Common myeloid progenitor, CD34-positive (primary cell): ENCODE results near the gene GRK5.

Source experiments
- CTCF ChIA-PET: fragments of 350-600 bp; sonication (Branson Sonifier 250); formaldehyde crosslinking; loops from one replicate; lab custom pipeline; 2021; ENCODE audit warnings: antibody characterized with exemption; lab: Charles Lee
- POLR2A ChIA-PET: fragments of 350-600 bp; sonication (Branson Sonifier 250); formaldehyde crosslinking; loops from one replicate; lab custom pipeline; 2021; ENCODE audit warnings: antibody characterized with exemption; lab: Charles Lee
- DNase-seq, 3 donors: peaks; one replicate each; pipeline versions ENCODE4 v3.0.0 to v3.0.0-alpha.2; 2013
- H3K27ac ChIP-seq, 2 experiments: 1 replicate in 1 of 2; 2 replicates in 1 of 2; pipeline ENCODE4 v1.7.0; 2013; ENCODE audit warnings: inconsistent platforms in 2 of 2, low read length in 2 of 2, mild to moderate bottlenecking in 2 of 2, low read depth in 1 of 2, moderate library complexity in 1 of 2; ENCODE audit not compliant: severe bottlenecking in 2 of 2, insufficient read depth in 1 of 2, poor library complexity in 1 of 2
- H3K27me3 ChIP-seq, 5 experiments: replicated peaks in 2 of 5; 1 replicate in 3 of 5; 2 replicates in 2 of 5; pipeline versions ENCODE4 v1.6.1 to v1.7.0; 2013; ENCODE audit warnings: low read length in 4 of 5, mild to moderate bottlenecking in 2 of 5, moderate library complexity in 2 of 5, inconsistent platforms in 1 of 5; ENCODE audit not compliant: insufficient read depth in 5 of 5, control insufficient read depth in 4 of 5
- H3K36me3 ChIP-seq, 4 experiments: 1 replicate in 2 of 4; 2 replicates in 2 of 4; pipeline versions ENCODE4 v1.6.1 to v1.7.0; 2013; ENCODE audit warnings: low read length in 3 of 4, control low read depth in 1 of 4, mild to moderate bottlenecking in 1 of 4; ENCODE audit not compliant: control insufficient read depth in 4 of 4, insufficient read depth in 4 of 4
- H3K4me1 ChIP-seq, 4 experiments: 1 replicate in 3 of 4; 2 replicates in 1 of 4; pipeline versions ENCODE4 v1.6.1 to v1.7.1; 2013; ENCODE audit warnings: low read length in 3 of 4, mild to moderate bottlenecking in 3 of 4, control low read depth in 1 of 4, inconsistent platforms in 1 of 4, moderate library complexity in 1 of 4; ENCODE audit not compliant: control insufficient read depth in 4 of 4, insufficient read depth in 4 of 4; ENCODE audit errors: control extremely low read depth in 1 of 4
- H3K4me3 ChIP-seq, 7 experiments: 1 replicate in 4 of 7; 2 replicates in 3 of 7; pipeline versions ENCODE4 v1.5.1 to v1.7.0; 2013; ENCODE audit warnings: mild to moderate bottlenecking in 7 of 7, low read length in 6 of 7, moderate library complexity in 6 of 7, inconsistent platforms in 2 of 7, low read depth in 2 of 7, control low read depth in 1 of 7; ENCODE audit not compliant: insufficient read depth in 4 of 7, control insufficient read depth in 1 of 7; ENCODE audit errors: extremely low read depth in 1 of 7
- H3K9me3 ChIP-seq, 5 experiments: 1 replicate in 4 of 5; 2 replicates in 1 of 5; pipeline versions ENCODE4 v1.6.1 to v1.7.1; 2013; ENCODE audit warnings: low read length in 4 of 5, mild to moderate bottlenecking in 2 of 5, inconsistent platforms in 1 of 5, low read depth in 1 of 5, moderate library complexity in 1 of 5; ENCODE audit not compliant: control insufficient read depth in 4 of 5, insufficient read depth in 2 of 5; ENCODE audit errors: control extremely low read depth in 1 of 5
- WGBS: methylation state at CpG from one replicate; pipeline ENCODE4 v1.1.5; 2013; ENCODE audit not compliant: insufficient coverage; 5-methylcytosine and 5-hydroxymethylcytosine counted together

GRK5 gene

DNA sequence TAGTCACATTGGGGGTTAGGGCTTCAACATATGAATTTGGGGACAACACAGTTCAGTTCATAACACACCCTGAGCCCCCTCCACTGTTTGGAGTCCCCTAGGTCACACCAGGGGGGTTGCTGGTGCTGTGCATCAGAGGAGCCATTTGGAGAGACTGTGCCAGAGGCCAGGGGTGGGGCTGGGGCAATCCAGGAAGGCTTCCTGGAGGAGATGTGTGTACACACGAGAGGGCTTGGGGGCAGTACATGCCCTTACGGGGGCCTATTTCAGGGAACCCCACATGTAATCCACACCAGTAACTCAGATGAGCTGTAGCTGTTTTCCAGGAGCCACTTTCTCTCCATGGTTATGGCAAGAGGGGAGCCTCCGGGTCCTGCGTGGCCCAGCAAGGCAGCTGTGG lies 151.7 kb downstream of the GRK5 start:
- no peak for DNase-seq
- Histone ChIP-seq H3K9me3 (peaks cover 4 to 12% (median 9%) of the 10 kb centered on the region in 5 experiments), H3K27ac (no peak overlapping the region), H3K36me3 (peaks cover 0 to 2% (median 0%) of the 10 kb centered on the region in 4 experiments), H3K4me3 (no peak overlapping the region), H3K27me3 (no peaks in the 10 kb centered on the region), H3K4me1 (no peaks in the 10 kb centered on the region)
- 96% methylated on average over 4 of the region's 4 CpGs for WGBS
- ChIA-PET POLR2A (no interaction called here), CTCF (interaction anchor here (0.7 kb wide), 1 partner anchor 17 kb away, joined by 3 read pairs; no protein-coding TSS in a partner anchor)

DNA sequence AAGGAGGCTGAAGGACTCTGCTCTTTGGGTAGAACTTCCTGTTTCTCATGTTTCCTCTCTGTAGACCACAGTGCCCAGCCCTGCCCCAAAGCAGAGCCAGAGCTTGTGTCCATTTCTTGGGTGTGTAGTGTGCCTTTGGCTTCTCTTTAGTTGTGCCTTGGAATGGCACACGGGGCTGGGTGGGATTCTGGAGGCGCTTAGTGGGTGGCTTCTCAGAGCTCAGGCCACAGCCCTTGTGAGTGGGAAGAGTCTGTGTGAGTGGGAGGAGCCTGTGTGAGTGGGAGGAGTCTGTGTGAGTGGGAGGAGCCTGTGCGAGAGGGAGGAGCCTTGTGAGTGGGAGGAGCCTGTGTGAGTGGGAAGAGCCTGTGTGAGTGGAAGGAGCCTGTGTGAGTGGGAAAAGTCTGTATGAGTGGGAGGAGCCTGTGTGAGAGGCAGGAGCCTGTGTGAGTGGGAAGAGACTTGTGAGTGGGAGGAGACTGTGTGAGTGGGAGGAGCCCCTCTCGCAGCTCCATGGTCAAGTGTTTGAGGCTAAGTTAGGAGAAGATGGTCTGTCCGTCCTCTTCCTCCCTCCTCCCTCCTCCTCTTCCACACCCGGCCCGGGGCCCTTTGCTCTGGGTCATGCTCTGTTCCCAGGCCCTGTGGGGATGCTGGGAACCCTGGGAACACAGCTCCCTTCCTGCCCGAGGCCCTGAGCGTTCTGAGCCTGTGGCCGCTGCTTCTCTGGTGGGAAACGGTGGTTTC lies 153.0 kb downstream of the GRK5 start:
- CTCF ChIA-PET: interaction anchor here (0.8 to 1.3 kb wide), 3 partner anchors 11 to 30 kb away, joined by 3 read pairs; no protein-coding TSS in a partner anchor
- peak; percentile 18 to 31 (median 26) for DNase-seq

DNA sequence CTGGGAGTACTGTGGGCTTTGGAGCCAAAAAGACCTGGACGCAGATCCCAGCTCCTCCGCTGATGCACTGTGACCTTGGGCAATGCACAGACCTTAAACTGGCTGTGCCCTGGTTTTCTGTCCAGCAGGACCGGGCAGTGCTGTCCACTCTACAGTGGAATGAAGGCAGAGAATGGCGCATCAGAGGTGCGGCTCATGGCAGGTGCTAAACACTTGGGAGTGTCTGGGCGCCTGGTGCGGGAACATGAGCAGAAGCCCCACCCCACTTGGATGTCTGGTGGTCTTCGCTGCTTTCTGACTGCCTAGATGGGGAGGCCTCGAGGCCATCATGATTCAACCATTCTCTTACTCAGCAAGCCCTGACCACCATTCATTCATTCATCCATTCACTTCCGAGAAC lies 153.7 kb downstream of the GRK5 start:
- Histone ChIP-seq H3K4me1 (no peaks in the 10 kb centered on the region), H3K27ac (no peak overlapping the region), H3K27me3 (peaks cover 0 to 1% (median 0%) of the 10 kb centered on the region in 5 experiments), H3K4me3 (no peak overlapping the region), H3K9me3 (peaks cover 2 to 9% (median 6%) of the 10 kb centered on the region in 5 experiments), H3K36me3 (peaks cover 0 to 2% (median 0%) of the 10 kb centered on the region in 4 experiments)
- ChIA-PET CTCF (interaction anchor here (1.0 to 1.3 kb wide), 2 partner anchors 21 to 30 kb away, joined by 3 read pairs; no protein-coding TSS in a partner anchor), POLR2A (no interaction called here)
- no peak for DNase-seq
- WGBS: 99% methylated on average over 9 of the region's 10 CpGs

More for the DNA sequence above, 153.0 kb downstream of the GRK5 start:
- peaks cover 4 to 12% (median 9%) of the 10 kb centered on the region in 5 experiments for H3K9me3 ChIP-seq
- POLR2A ChIA-PET: no interaction called here
- no peaks in the 10 kb centered on the region for H3K4me1 ChIP-seq
- H3K4me3 ChIP-seq: no peak overlapping the region
- no peaks in the 10 kb centered on the region for H3K27me3 ChIP-seq
- no peak overlapping the region for H3K27ac ChIP-seq
- 92% methylated on average over 7 of the region's 11 CpGs for WGBS
- peaks cover 0 to 2% (median 0%) of the 10 kb centered on the region in 4 experiments for H3K36me3 ChIP-seq

DNA sequence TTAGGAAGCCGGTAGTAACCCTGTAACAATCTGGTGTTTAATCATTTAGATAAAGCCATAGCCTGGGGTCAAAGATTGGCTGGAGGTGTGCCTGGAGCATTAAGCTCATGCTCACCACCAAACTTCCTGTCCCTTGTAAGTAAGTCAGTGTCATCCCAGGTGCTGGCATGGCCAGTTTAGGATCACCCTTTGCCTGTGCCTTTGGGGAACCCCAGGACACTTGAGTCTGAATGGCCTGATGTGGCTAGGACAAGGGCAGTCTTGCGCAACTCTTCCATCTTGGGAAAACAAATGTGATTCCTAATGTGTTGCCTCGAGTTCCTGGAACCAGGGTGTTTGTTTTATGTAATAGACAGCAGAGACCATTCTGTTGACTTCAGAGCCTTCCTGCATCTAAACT lies 154.8 kb downstream of the GRK5 start:
- H3K27me3 ChIP-seq: peaks cover 0 to 3% (median 1%) of the 10 kb centered on the region in 5 experiments
- DNase-seq: no peak
- 100% methylated on average over 1 of the region's 3 CpGs for WGBS
- no peaks in the 10 kb centered on the region for H3K4me1 ChIP-seq
- peaks cover 0 to 2% (median 0%) of the 10 kb centered on the region in 5 experiments for H3K9me3 ChIP-seq
- no peak overlapping the region for H3K27ac ChIP-seq
- CTCF ChIA-PET: no interaction called here
- H3K36me3 ChIP-seq: no peaks in the 10 kb centered on the region
- H3K4me3 ChIP-seq: no peak overlapping the region
- POLR2A ChIA-PET: no interaction called here

DNA sequence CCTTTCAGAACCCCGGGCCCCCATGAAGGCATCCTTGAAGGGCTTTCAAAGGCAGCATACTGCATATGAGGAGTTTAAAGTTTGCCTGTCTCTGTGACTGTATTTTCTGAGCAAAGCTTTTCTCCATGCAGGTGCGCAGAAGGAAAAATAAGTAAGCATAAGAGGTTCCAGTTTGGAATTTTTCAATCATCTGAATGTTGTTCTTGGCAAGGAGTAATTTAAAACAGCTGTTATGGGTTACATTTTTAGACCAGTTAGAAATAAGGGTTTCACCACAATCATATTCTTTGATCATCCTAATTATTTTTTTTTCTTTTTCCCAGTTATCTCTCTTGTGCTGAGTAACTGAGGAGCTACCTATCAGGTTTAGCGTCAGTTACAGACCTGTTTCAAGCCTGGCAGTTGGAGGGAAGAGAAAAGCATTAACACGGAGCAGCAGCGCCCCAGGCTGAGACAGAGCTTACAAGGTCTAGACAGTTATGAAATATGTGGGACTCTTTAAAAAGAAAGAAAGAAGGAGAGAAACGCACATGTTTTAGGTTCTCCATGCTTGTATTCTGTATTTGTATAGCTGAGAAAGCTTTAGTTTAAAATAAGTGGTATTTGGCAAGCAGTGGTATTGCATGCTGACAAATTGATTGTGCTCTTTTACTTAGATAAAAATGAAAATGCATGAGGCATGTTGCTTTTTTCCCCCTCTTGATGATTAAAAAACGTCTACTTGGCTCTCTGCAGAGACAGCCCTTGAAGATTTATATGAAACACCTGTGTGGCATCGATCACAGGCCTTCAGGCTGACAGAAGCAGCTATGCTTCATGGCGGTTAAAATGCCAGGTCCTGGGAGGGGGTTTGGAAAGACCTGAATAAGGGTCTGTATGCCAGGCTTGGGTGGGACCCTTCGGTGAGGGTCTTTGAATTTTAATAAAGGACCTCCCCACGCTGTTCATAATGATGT lies 157.6 kb downstream of the GRK5 start:
- ChIA-PET POLR2A (no interaction called here), CTCF (interaction anchor here (1.1 to 2.0 kb wide), 7 partner anchors 7 to 117 kb away, joined by 3 to 7 read pairs (median 4); no protein-coding TSS in a partner anchor)
- Histone ChIP-seq H3K4me3 (no peak overlapping the region), H3K27me3 (peaks cover 0 to 9% (median 2%) of the 10 kb centered on the region in 5 experiments), H3K27ac (no peak overlapping the region), H3K4me1 (peaks cover 0 to 10% (median 7%) of the 10 kb centered on the region in 4 experiments), H3K36me3 (no peaks in the 10 kb centered on the region), H3K9me3 (peaks cover 0 to 2% (median 0%) of the 10 kb centered on the region in 5 experiments)
- DNase-seq: no peak
- 97% methylated on average over 8 of the region's 11 CpGs for WGBS

DNA sequence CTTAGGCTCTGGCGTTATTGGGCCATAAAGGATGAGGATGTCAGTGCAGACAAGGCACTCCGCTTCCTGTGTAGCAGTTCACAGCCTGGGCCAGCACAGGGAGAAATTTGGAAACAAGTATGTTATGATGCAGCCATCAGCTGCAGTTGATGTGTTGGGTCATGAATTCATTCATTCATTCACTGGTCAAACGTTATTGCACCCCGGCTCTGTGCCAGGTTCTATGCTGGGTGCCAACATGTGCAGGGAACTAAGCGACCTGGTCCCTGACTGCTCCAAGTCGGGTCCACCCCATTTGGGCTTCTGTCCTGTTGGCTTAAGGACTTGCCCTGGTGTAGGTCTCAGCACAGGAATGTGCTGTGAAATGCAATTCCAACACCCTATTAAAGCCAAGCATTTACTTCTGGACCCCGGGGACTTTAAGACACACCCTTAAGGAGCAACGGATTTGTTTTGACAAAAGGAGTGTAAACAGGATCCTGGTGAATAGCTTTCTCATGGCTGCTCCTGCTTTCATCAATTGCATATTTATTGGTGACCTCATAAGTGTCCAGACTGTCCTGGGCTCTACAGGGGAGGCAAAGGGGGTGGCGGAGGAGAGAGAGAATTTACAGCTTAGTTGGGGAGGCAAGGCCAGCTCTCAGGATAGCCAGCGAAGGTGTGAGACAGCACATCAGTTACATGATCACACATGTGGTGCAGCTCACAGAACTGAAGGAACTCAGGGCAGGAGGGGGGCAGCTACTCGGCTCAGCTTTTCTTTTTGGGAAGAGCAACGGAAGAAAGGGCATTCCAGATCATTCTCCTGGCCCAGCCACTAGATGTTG lies 158.6 kb downstream of the GRK5 start:
- CTCF ChIA-PET: interaction anchor here (0.6 to 2.0 kb wide), 10 partner anchors 9 to 160 kb away, joined by 3 to 8 read pairs (median 4); no protein-coding TSS in a partner anchor
- 96% methylated on average over 10 of the region's 12 CpGs for WGBS
- H3K4me3 ChIP-seq: no peak overlapping the region
- peaks cover 0 to 9% (median 2%) of the 10 kb centered on the region in 5 experiments for H3K27me3 ChIP-seq
- peaks cover 0 to 21% (median 16%) of the 10 kb centered on the region in 4 experiments for H3K4me1 ChIP-seq
- POLR2A ChIA-PET: interaction anchor here (0.6 kb wide), 1 partner anchor 126 kb away, joined by 3 read pairs; no protein-coding TSS in a partner anchor
- no peak overlapping the region for H3K27ac ChIP-seq
- no peaks in the 10 kb centered on the region for H3K36me3 ChIP-seq
- no peak for DNase-seq
- no peaks in the 10 kb centered on the region for H3K9me3 ChIP-seq
